ENCODE data around the gene CFAP46.
A peak's percentile ranks its signal among the peaks of the same experiment; 100 is the strongest.

Gene CFAP46

GRCh38 chr10:132945894-132946255 lies 3.5 kb upstream of the CFAP46 start:
- peaks cover 0 to 35% (median 23%) of the 10 kb centered on the region in 5 donors for H3K27me3 ChIP-seq (ENCODE audit: control insufficient read depth in 5 of 5, insufficient read depth in 4 of 5, low read length in 5 of 5)
- no peaks in the 10 kb centered on the region for H3K9me3 ChIP-seq (ENCODE audit: control insufficient read depth in 5 of 5, low read length in 5 of 5)
- H3K4me1 ChIP-seq (ENCODE audit: control insufficient read depth in 5 of 5, insufficient read depth in 5 of 5, low read length in 5 of 5) = peaks cover 0 to 16% (median 9%) of the 10 kb centered on the region in 5 donors
- H3K4me3 ChIP-seq (ENCODE audit: low read depth in 1 of 5, low read length in 5 of 5) = no peak overlapping the region
- H3K27ac ChIP-seq (ENCODE audit: low read depth, low read length) = no peak overlapping the region
- H3K36me3 ChIP-seq (ENCODE audit: control insufficient read depth in 5 of 5, insufficient read depth in 5 of 5, low read length in 5 of 5) = no peaks in the 10 kb centered on the region
- H3K9ac ChIP-seq (ENCODE audit: low read length in 5 of 5) = no peak overlapping the region

GRCh38 chr10:132945125-132945893 lies 2.9 kb upstream of the CFAP46 start:
- no peak overlapping the region for H3K4me3 ChIP-seq (ENCODE audit: low read depth in 1 of 5, low read length in 5 of 5)
- no peaks in the 10 kb centered on the region for H3K9me3 ChIP-seq (ENCODE audit: control insufficient read depth in 5 of 5, low read length in 5 of 5)
- no peak overlapping the region for H3K9ac ChIP-seq (ENCODE audit: low read length in 5 of 5)
- H3K27ac ChIP-seq (ENCODE audit: low read depth, low read length) = no peak overlapping the region
- H3K27me3 ChIP-seq (ENCODE audit: control insufficient read depth in 5 of 5, insufficient read depth in 4 of 5, low read length in 5 of 5) = peaks cover 0 to 37% (median 24%) of the 10 kb centered on the region in 5 donors
- H3K4me1 ChIP-seq (ENCODE audit: control insufficient read depth in 5 of 5, insufficient read depth in 5 of 5, low read length in 5 of 5) = peaks cover 0 to 16% (median 9%) of the 10 kb centered on the region in 5 donors
- H3K36me3 ChIP-seq (ENCODE audit: control insufficient read depth in 5 of 5, insufficient read depth in 5 of 5, low read length in 5 of 5) = no peaks in the 10 kb centered on the region

GRCh38 chr10:132944510-132944909 lies 2.1 kb upstream of the CFAP46 start:
- Histone ChIP-seq H3K4me3 (ENCODE audit: low read depth in 1 of 5, low read length in 5 of 5) (no peak overlapping the region), H3K9me3 (ENCODE audit: control insufficient read depth in 5 of 5, low read length in 5 of 5) (no peaks in the 10 kb centered on the region), H3K27me3 (ENCODE audit: control insufficient read depth in 5 of 5, insufficient read depth in 4 of 5, low read length in 5 of 5) (peaks cover 0 to 43% (median 29%) of the 10 kb centered on the region in 5 donors), H3K27ac (ENCODE audit: low read depth, low read length) (no peak overlapping the region), H3K36me3 (ENCODE audit: control insufficient read depth in 5 of 5, insufficient read depth in 5 of 5, low read length in 5 of 5) (no peaks in the 10 kb centered on the region), H3K9ac (ENCODE audit: low read length in 5 of 5) (no peak overlapping the region), H3K4me1 (ENCODE audit: control insufficient read depth in 5 of 5, insufficient read depth in 5 of 5, low read length in 5 of 5) (peaks cover 0 to 16% (median 9%) of the 10 kb centered on the region in 5 donors)

DNA sequence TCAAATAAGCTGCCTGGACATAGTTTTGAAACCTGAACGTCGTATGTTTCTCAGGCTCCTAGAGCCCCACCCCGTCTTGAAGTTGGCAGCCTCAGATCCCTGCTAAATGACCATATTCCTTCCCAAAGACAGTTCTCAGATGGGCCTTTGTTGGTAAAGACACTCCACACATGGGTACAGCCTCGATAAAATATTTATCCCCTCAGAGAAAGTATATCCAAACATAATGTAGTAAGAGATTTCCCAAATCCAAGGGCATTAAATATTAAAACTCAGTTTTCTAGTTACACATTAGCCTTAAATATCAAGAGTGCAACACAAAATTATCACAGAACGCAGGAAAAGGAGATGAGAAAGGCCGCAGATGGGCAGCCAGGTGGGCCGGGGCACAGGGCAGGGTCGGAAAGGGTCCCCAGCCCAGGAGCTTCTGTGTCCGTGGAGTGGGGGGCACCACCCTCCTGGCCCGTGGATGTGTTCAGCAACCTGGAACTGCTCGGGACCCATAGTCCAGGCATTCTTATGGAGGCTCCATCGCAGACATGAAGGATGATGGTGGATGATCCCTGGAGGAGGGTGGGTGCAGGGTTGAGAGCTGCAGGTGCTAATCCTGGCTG lies 1.5 kb upstream of the CFAP46 start:
- no peak overlapping the region for H3K4me3 ChIP-seq (ENCODE audit: low read depth in 1 of 5, low read length in 5 of 5)
- no peaks in the 10 kb centered on the region for H3K36me3 ChIP-seq (ENCODE audit: control insufficient read depth in 5 of 5, insufficient read depth in 5 of 5, low read length in 5 of 5)
- no peaks in the 10 kb centered on the region for H3K9me3 ChIP-seq (ENCODE audit: control insufficient read depth in 5 of 5, low read length in 5 of 5)
- H3K9ac ChIP-seq (ENCODE audit: low read length in 5 of 5) = no peak overlapping the region
- peaks cover 0 to 16% (median 9%) of the 10 kb centered on the region in 5 donors for H3K4me1 ChIP-seq (ENCODE audit: control insufficient read depth in 5 of 5, insufficient read depth in 5 of 5, low read length in 5 of 5)
- H3K27ac ChIP-seq (ENCODE audit: low read depth, low read length) = no peak overlapping the region
- H3K27me3 ChIP-seq (ENCODE audit: control insufficient read depth in 5 of 5, insufficient read depth in 4 of 5, low read length in 5 of 5) = peaks cover 3 to 49% (median 34%) of the 10 kb centered on the region in 5 donors

GRCh38 chr10:132943058-132943790 lies 854 bp upstream of the CFAP46 start:
- peak overlapping the region in 1 of 5 donors; percentile 39 for H3K9ac ChIP-seq (ENCODE audit: low read length in 5 of 5)

DNA sequence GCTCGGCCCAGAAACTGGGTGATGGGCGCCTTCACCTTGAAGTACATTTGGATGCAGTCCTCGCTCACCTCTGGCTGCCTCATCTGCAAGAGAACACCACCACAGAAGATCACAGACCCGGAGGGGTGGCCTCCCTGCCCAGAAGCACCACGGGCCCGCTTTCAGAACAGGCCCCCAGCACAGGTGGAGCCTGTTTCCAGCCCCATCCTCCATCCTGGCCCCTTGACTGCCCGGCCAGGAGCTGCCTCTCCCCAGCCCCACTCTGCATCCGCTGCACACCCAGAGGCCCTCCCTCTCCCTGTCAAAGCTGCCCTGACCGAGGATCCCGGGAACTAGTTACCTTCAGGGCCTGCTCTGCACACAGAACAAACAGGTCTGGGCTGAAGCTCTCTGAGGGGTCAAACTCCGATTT lies 724 bp downstream of the CFAP46 start:
- Histone ChIP-seq H3K36me3 (ENCODE audit: control insufficient read depth in 5 of 5, insufficient read depth in 5 of 5, low read length in 5 of 5) (no peaks in the 10 kb centered on the region), H3K27ac (ENCODE audit: low read depth, low read length) (no peak overlapping the region), H3K4me3 (ENCODE audit: low read depth in 1 of 5, low read length in 5 of 5) (peak overlapping the region in 1 of 5 donors; percentile 58), H3K9ac (ENCODE audit: low read length in 5 of 5) (peak overlapping the region in 2 of 5 donors; percentile 1 to 48), H3K27me3 (ENCODE audit: control insufficient read depth in 5 of 5, insufficient read depth in 4 of 5, low read length in 5 of 5) (peaks cover 7 to 59% (median 40%) of the 10 kb centered on the region in 5 donors), H3K9me3 (ENCODE audit: control insufficient read depth in 5 of 5, low read length in 5 of 5) (no peaks in the 10 kb centered on the region), H3K4me1 (ENCODE audit: control insufficient read depth in 5 of 5, insufficient read depth in 5 of 5, low read length in 5 of 5) (peaks cover 0 to 16% (median 9%) of the 10 kb centered on the region in 5 donors)

More at GRCh38 chr10:132943058-132943790, 854 bp upstream of the CFAP46 start:
- H3K27ac ChIP-seq (ENCODE audit: low read depth, low read length) = no peak overlapping the region
- H3K4me1 ChIP-seq (ENCODE audit: control insufficient read depth in 5 of 5, insufficient read depth in 5 of 5, low read length in 5 of 5) = peaks cover 0 to 16% (median 9%) of the 10 kb centered on the region in 5 donors
- H3K4me3 ChIP-seq (ENCODE audit: low read depth in 1 of 5, low read length in 5 of 5) = peak overlapping the region in 3 of 5 donors; percentile 45 to 58 (median 50)
- H3K27me3 ChIP-seq (ENCODE audit: control insufficient read depth in 5 of 5, insufficient read depth in 4 of 5, low read length in 5 of 5) = peaks cover 7 to 54% (median 40%) of the 10 kb centered on the region in 5 donors
- H3K36me3 ChIP-seq (ENCODE audit: control insufficient read depth in 5 of 5, insufficient read depth in 5 of 5, low read length in 5 of 5) = no peaks in the 10 kb centered on the region
- no peaks in the 10 kb centered on the region for H3K9me3 ChIP-seq (ENCODE audit: control insufficient read depth in 5 of 5, low read length in 5 of 5)

DNA sequence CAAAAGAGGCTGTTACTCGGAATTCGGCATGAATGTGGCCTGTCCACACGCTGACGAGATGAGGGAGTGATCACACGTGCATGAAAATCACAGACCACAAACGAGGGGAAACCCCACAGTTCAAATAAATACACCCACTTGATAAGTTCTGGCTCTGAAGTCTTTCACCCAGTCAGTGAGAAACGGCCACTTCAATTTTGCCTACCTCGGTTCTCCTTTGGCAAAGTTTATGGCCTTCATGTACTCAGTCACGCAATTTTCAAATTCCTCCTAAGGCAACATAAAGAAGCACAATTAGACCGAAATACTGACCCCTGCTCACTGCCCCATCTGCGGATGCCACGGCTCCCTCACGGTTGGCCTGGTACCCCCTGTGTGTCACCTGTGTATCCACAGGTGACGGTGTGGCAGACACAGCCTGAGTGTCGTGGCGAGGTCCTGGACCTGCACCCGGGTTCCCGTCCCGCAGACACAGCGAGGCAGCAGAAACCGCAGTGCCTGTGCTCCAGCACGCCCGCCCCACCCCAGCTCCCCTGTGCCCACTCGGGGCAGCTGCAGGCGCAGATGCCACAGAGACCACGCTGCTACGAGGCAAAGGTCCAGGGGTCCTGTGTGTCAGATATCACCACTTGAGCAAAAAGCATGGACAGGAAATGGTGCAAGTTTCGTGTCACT lies 1.4 kb downstream of the CFAP46 start:
- H3K27me3 ChIP-seq (ENCODE audit: control insufficient read depth in 5 of 5, insufficient read depth in 4 of 5, low read length in 5 of 5) = peaks cover 7 to 58% (median 40%) of the 10 kb centered on the region in 5 donors

GRCh38 chr10:132939957-132940790 lies 2.2 kb downstream of the CFAP46 start:
- Histone ChIP-seq H3K27ac (ENCODE audit: low read depth, low read length) (no peak overlapping the region), H3K27me3 (ENCODE audit: control insufficient read depth in 5 of 5, insufficient read depth in 4 of 5, low read length in 5 of 5) (peaks cover 7 to 57% (median 37%) of the 10 kb centered on the region in 5 donors), H3K36me3 (ENCODE audit: control insufficient read depth in 5 of 5, insufficient read depth in 5 of 5, low read length in 5 of 5) (no peaks in the 10 kb centered on the region), H3K4me1 (ENCODE audit: control insufficient read depth in 5 of 5, insufficient read depth in 5 of 5, low read length in 5 of 5) (peaks cover 0 to 16% (median 9%) of the 10 kb centered on the region in 5 donors), H3K4me3 (ENCODE audit: low read depth in 1 of 5, low read length in 5 of 5) (no peak overlapping the region), H3K9me3 (ENCODE audit: control insufficient read depth in 5 of 5, low read length in 5 of 5) (no peaks in the 10 kb centered on the region), H3K9ac (ENCODE audit: low read length in 5 of 5) (no peak overlapping the region)

More for the DNA sequence above, 1.4 kb downstream of the CFAP46 start:
- no peak overlapping the region for H3K4me3 ChIP-seq (ENCODE audit: low read depth in 1 of 5, low read length in 5 of 5)
- H3K9ac ChIP-seq (ENCODE audit: low read length in 5 of 5) = no peak overlapping the region
- H3K4me1 ChIP-seq (ENCODE audit: control insufficient read depth in 5 of 5, insufficient read depth in 5 of 5, low read length in 5 of 5) = peaks cover 0 to 16% (median 9%) of the 10 kb centered on the region in 5 donors
- H3K9me3 ChIP-seq (ENCODE audit: control insufficient read depth in 5 of 5, low read length in 5 of 5) = no peaks in the 10 kb centered on the region
- no peaks in the 10 kb centered on the region for H3K36me3 ChIP-seq (ENCODE audit: control insufficient read depth in 5 of 5, insufficient read depth in 5 of 5, low read length in 5 of 5)
- H3K27ac ChIP-seq (ENCODE audit: low read depth, low read length) = no peak overlapping the region

DNA sequence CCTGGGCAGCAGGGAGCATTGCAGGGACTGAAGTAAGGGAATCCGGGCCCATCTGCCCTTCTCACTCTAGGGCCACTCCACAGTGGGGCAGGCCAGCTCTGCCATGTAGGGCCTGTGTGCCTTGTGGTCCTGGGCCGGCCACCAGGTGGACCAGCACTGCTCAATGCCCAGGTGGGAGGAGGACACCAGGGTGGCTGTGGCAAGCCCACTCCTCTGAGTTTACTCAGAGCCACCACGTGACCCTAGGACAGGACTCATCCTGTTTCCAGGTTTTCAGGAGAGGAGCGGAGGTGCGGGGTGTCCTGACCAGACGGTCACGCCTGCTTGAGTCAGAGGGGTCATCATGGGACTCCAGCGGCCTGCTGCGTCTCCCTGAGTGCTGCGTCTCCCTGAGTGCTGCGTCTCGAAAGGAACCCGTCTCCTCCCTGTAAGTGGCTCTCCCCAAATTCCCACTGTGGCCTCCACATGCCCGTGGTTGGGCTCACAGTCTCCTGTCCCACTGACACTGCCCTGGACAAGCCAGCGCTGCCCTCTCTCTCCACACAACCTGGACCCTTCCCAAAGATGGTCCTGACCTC lies 2.9 kb downstream of the CFAP46 start:
- Histone ChIP-seq H3K9me3 (ENCODE audit: control insufficient read depth in 5 of 5, low read length in 5 of 5) (no peaks in the 10 kb centered on the region), H3K27me3 (ENCODE audit: control insufficient read depth in 5 of 5, insufficient read depth in 4 of 5, low read length in 5 of 5) (peaks cover 7 to 53% (median 31%) of the 10 kb centered on the region in 5 donors), H3K27ac (ENCODE audit: low read depth, low read length) (no peak overlapping the region), H3K4me3 (ENCODE audit: low read depth in 1 of 5, low read length in 5 of 5) (no peak overlapping the region), H3K36me3 (ENCODE audit: control insufficient read depth in 5 of 5, insufficient read depth in 5 of 5, low read length in 5 of 5) (no peaks in the 10 kb centered on the region), H3K9ac (ENCODE audit: low read length in 5 of 5) (no peak overlapping the region), H3K4me1 (ENCODE audit: control insufficient read depth in 5 of 5, insufficient read depth in 5 of 5, low read length in 5 of 5) (peaks cover 0 to 16% (median 9%) of the 10 kb centered on the region in 5 donors)

All from subcutaneous abdominal adipose tissue (tissue), 5 donors.